HG02623 (cell line): ENCODE results near the gene MYO7B.

Experiments
- ATAC-seq: cut with Tn5 transposase; IDR thresholded peaks from one replicate; pipeline ENCODE4 v1.9.1; 2021; ENCODE audit warnings: moderate library complexity; ENCODE audit not compliant: unreplicated experiment

The MYO7B gene

GRCh38 chr2:127646487-127647241 is 111.2 kb downstream of the MYO7B start:
- no peak for ATAC-seq

GRCh38 chr2:127647242-127648190 is 112.0 kb downstream of the MYO7B start:
- no peak for ATAC-seq

GRCh38 chr2:127648321-127648720 is 112.8 kb downstream of the MYO7B start:
- ATAC-seq = no peak

GRCh38 chr2:127649100-127649611 is 113.7 kb downstream of the MYO7B start:
- ATAC-seq = no peak

- ATAC-seq = peak; percentile 43
Measured at GRCh38 chr2:127649684-127650040, 114.2 kb downstream of the MYO7B start.

GRCh38 chr2:127650041-127650784 is 114.7 kb downstream of the MYO7B start:
- no peak for ATAC-seq

- ATAC-seq = no peak
Measured at GRCh38 chr2:127650785-127651380, 115.4 kb downstream of the MYO7B start.

- no peak for ATAC-seq
Measured at GRCh38 chr2:127651381-127651809, 115.9 kb downstream of the MYO7B start.

- ATAC-seq = no peak
Measured at GRCh38 chr2:127651971-127652550, 116.6 kb downstream of the MYO7B start.

- ATAC-seq = no peak
Measured at GRCh38 chr2:127652786-127653357, 117.4 kb downstream of the MYO7B start.

- no peak for ATAC-seq
Measured at GRCh38 chr2:127653421-127654083, 118.1 kb downstream of the MYO7B start.

- ATAC-seq = no peak
Measured at GRCh38 chr2:127654084-127654837, 118.8 kb downstream of the MYO7B start.

GRCh38 chr2:127654838-127655175 is 119.3 kb downstream of the MYO7B start:
- ATAC-seq = no peak

GRCh38 chr2:127655209-127656073 is 120.0 kb downstream of the MYO7B start:
- ATAC-seq = no peak

- no peak for ATAC-seq
Measured at GRCh38 chr2:127656569-127657231, 121.2 kb downstream of the MYO7B start.

GRCh38 chr2:127657232-127657595 is 121.7 kb downstream of the MYO7B start:
- ATAC-seq = no peak

- no peak for ATAC-seq
Measured at GRCh38 chr2:127658146-127658545, 122.7 kb downstream of the MYO7B start.
